ENCODE results near the gene ERCC5. TPM values are rescaled to one million over a fixed set of nuclear protein-coding genes. Genes with fewer than 3 reads are reported as not detected.

ERCC5 gene
- total and polyA plus RNA-seq, 2 of the 8 experiments (the other 6 are each of a cell fraction or from before 2014, with no cell fraction given): 3.8 to 24.4 TPM

DNA sequence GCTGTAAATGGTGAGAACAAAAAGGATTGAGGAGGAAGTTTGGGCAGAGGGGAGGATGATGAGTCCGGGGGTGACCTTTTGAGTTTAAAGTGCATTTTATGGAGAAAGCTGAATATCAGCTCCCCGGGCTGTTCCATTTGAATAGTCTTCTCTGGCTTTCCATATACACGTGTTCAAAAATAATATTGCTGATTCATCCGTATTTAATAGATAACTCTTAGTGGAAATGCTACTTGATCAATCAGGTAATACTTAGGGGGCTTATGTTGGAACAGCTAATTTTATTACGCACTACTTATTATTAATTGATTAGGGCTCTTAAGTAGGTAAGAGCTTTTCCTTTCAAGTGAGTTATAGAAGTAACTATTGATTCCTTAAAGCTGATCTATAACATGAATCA is 76.4 kb downstream of the ERCC5 start (continued):
- no peak for TF ChIP-seq SP1 (IDR thresholded peaks at IDR 0.05; ENCODE audit: low read depth, low read length)

Other genes with a start within 250 kb of the ERCC5 start
- 80.4 and 85.7 TPM in 2 replicates for gene TPP2, start 249.0 kb upstream of the ERCC5 start, total RNA-seq (2021; fragmentation: NEBNext Ultra II Directional; extraction: Animal tissue kit (Norgen Biotek cat#: 25700))
- 10.7 and 15.9 TPM in 2 replicates for gene TPP2, start 249.0 kb upstream of the ERCC5 start, polyA plus RNA-seq (2011; rRNA removed)
- gene METTL21C, start 151.0 kb upstream of the ERCC5 start, total RNA-seq (2021; fragmentation: NEBNext Ultra II Directional; extraction: Animal tissue kit (Norgen Biotek cat#: 25700)): not detected in 2 replicates
- gene METTL21C, start 151.0 kb upstream of the ERCC5 start, polyA plus RNA-seq (2011; rRNA removed): not detected in 2 replicates
- 8.5 and 10.3 TPM in 2 replicates for gene TEX30, start 72.2 kb upstream of the ERCC5 start, total RNA-seq (2021; fragmentation: NEBNext Ultra II Directional; extraction: Animal tissue kit (Norgen Biotek cat#: 25700))
- gene TEX30, start 72.2 kb upstream of the ERCC5 start, polyA plus RNA-seq (2011; rRNA removed): 2.9 and 6.5 TPM in 2 replicates
- 20.1 and 22.3 TPM in 2 replicates for gene POGLUT2, start 47.1 kb upstream of the ERCC5 start, total RNA-seq (2021; fragmentation: NEBNext Ultra II Directional; extraction: Animal tissue kit (Norgen Biotek cat#: 25700))
- gene POGLUT2, start 47.1 kb upstream of the ERCC5 start, polyA plus RNA-seq (2011; rRNA removed): 9.4 and 9.9 TPM in 2 replicates
- gene BIVM, start 46.9 kb upstream of the ERCC5 start, total RNA-seq (2021; fragmentation: NEBNext Ultra II Directional; extraction: Animal tissue kit (Norgen Biotek cat#: 25700)): 5.4 and 5.5 TPM in 2 replicates
- 1.3 and 1.8 TPM in 2 replicates for gene BIVM, start 46.9 kb upstream of the ERCC5 start, polyA plus RNA-seq (2011; rRNA removed)
- not detected in 2 replicates for gene SLC10A2, start 220.4 kb downstream of the ERCC5 start, total RNA-seq (2021; fragmentation: NEBNext Ultra II Directional; extraction: Animal tissue kit (Norgen Biotek cat#: 25700))
- gene SLC10A2, start 220.4 kb downstream of the ERCC5 start, polyA plus RNA-seq (2011; rRNA removed): not detected in 2 replicates